Nephron (organoid): ENCODE measurements around the gene SCNN1A.

Experiments
- H3K27ac Mint-ChIP-seq, 3 experiments: 2 replicates each; pipeline ENCODE4 v1.8.0; 2020; ENCODE audit warnings: mixed read lengths in 3 of 3, mild to moderate bottlenecking in 2 of 3, moderate library complexity in 1 of 3
- H3K27me3 Mint-ChIP-seq: 2 replicates; pipeline ENCODE4 v1.8.0; 2021; ENCODE audit warnings: low read depth, mild to moderate bottlenecking, moderate library complexity, mixed read lengths
- H3K36me3 Mint-ChIP-seq: 2 replicates; pipeline ENCODE4 v1.8.0; 2020; ENCODE audit warnings: low read depth, mixed read lengths
- H3K4me1 Mint-ChIP-seq: 2 replicates; pipeline ENCODE4 v1.8.0; 2020; ENCODE audit warnings: mixed read lengths
- H3K4me3 Mint-ChIP-seq, 3 experiments: 2 replicates each; pipeline ENCODE4 v1.8.0; 2020; ENCODE audit warnings: mild to moderate bottlenecking in 3 of 3, mixed read lengths in 3 of 3, moderate library complexity in 2 of 3
- H3K9me3 Mint-ChIP-seq: 2 replicates; pipeline ENCODE4 v1.8.0; 2020; ENCODE audit warnings: mixed read lengths
- CTCF ChIP-seq, 3 experiments: fragments of 200-600 bp; sonication (generic); IDR thresholded peaks; one replicate each; pipeline ENCODE4 v1.5.0; 2021; ENCODE audit warnings: antibody characterized with exemption in 3 of 3; ENCODE audit not compliant: unreplicated experiment in 3 of 3

SCNN1A gene

GRCh38 chr12:6306151-6306550 is 69.2 kb downstream of the SCNN1A start:
- peaks cover 48% of the 10 kb centered on the region for H3K27me3 Mint-ChIP-seq
- no peak overlapping the region for H3K4me3 Mint-ChIP-seq
- TF ChIP-seq CTCF (IDR thresholded peaks at IDR 0.05; ENCODE audit: unreplicated experiment in 3 of 3), result no peak
- H3K27ac Mint-ChIP-seq, result no peak overlapping the region
- H3K36me3 Mint-ChIP-seq, result no peaks in the 10 kb centered on the region
- peaks cover 25% of the 10 kb centered on the region for H3K4me1 Mint-ChIP-seq
- H3K9me3 Mint-ChIP-seq, result no peaks in the 10 kb centered on the region

GRCh38 chr12:6303071-6303470 is 72.3 kb downstream of the SCNN1A start:
- Mint-ChIP-seq H3K4me1 (peaks cover 14% of the 10 kb centered on the region), H3K4me3 (no peak overlapping the region), H3K36me3 (no peaks in the 10 kb centered on the region), H3K27me3 (peaks cover 36% of the 10 kb centered on the region), H3K27ac (no peak overlapping the region), H3K9me3 (no peaks in the 10 kb centered on the region)
- TF ChIP-seq CTCF (IDR thresholded peaks at IDR 0.05; ENCODE audit: unreplicated experiment in 3 of 3), result no peak

- TF ChIP-seq CTCF (IDR thresholded peaks at IDR 0.05; ENCODE audit: unreplicated experiment in 3 of 3), result no peak
- H3K9me3 Mint-ChIP-seq, result no peaks in the 10 kb centered on the region
- H3K36me3 Mint-ChIP-seq, result no peaks in the 10 kb centered on the region
- no peak overlapping the region for H3K4me3 Mint-ChIP-seq
- H3K27ac Mint-ChIP-seq, result no peak overlapping the region
- H3K4me1 Mint-ChIP-seq, result peaks cover 15% of the 10 kb centered on the region
- H3K27me3 Mint-ChIP-seq, result peaks cover 32% of the 10 kb centered on the region
These were observed 72.7 kb downstream of the SCNN1A start for GRCh38 chr12:6302621-6303020.

GRCh38 chr12:6301721-6302120 is 73.6 kb downstream of the SCNN1A start:
- H3K9me3 Mint-ChIP-seq, result no peaks in the 10 kb centered on the region
- peaks cover 24% of the 10 kb centered on the region for H3K27me3 Mint-ChIP-seq
- no peak overlapping the region for H3K4me3 Mint-ChIP-seq
- peaks cover 9% of the 10 kb centered on the region for H3K4me1 Mint-ChIP-seq
- no peak for TF ChIP-seq CTCF (IDR thresholded peaks at IDR 0.05; ENCODE audit: unreplicated experiment in 3 of 3)
- H3K36me3 Mint-ChIP-seq, result no peaks in the 10 kb centered on the region
- no peak overlapping the region for H3K27ac Mint-ChIP-seq

GRCh38 chr12:6297170-6297569 is 78.2 kb downstream of the SCNN1A start:
- no peak for TF ChIP-seq CTCF (IDR thresholded peaks at IDR 0.05; ENCODE audit: unreplicated experiment in 3 of 3)
- no peak overlapping the region for H3K27ac Mint-ChIP-seq
- H3K4me1 Mint-ChIP-seq, result peaks cover 10% of the 10 kb centered on the region
- H3K9me3 Mint-ChIP-seq, result no peaks in the 10 kb centered on the region
- peaks cover 5% of the 10 kb centered on the region for H3K27me3 Mint-ChIP-seq
- H3K4me3 Mint-ChIP-seq, result no peak overlapping the region
- no peaks in the 10 kb centered on the region for H3K36me3 Mint-ChIP-seq
